HG03520 (cell line): ENCODE measurements around the gene TBC1D22A.

Source experiments
- ATAC-seq: cut with Tn5 transposase; IDR thresholded peaks from one replicate; pipeline ENCODE4 v1.9.1; 2021; ENCODE audit warnings: mild to moderate bottlenecking, moderate library complexity; ENCODE audit not compliant: unreplicated experiment

TBC1D22A gene

DNA sequence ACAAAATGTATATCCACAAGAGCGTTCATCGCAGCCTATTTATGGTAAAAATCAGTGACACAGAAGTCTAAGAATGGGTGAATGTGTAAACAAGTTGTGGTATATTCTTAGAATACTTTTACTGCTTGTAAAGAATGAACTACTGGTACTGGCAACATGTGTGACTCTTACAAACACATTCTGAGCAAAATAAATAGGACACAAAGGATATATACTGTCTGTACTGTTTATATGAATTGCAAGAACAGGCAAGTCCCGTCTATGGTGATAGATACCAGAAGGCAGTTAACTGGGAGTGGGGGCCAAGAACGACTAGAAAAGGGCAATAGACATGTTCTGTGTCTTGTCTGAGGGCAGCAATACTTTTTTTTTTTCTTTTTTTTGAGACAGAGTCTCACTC lies 112.6 kb downstream of the TBC1D22A start:
- ATAC-seq = no peak

DNA sequence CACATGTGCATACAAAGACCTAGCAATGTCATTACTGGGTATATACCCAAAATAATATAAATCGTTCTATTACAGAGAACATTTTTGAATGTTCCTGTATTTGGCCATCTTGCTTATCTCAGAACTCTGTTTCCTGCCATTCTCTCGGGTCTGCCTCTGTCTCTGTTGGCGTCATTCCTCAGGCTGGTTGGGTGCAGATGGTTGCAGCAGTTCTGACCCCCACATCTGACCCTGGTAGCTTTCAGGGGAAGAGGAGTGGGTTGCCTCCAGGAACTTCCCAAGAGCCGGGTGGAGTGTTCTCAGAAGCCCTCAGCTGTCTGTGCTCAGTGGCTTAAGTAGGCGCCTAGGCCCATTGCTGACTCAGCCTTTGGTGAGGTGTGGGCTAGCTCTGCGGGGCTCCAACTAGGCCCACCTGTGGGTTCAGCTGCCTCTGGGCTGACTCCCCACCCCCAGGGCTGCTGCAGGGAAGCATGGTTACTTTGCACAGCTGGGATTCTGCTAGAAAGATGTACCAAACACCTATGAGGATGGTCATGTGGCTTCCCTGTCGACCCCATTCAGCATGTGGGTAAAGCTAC lies 114.0 kb downstream of the TBC1D22A start:
- ATAC-seq = no peak

DNA sequence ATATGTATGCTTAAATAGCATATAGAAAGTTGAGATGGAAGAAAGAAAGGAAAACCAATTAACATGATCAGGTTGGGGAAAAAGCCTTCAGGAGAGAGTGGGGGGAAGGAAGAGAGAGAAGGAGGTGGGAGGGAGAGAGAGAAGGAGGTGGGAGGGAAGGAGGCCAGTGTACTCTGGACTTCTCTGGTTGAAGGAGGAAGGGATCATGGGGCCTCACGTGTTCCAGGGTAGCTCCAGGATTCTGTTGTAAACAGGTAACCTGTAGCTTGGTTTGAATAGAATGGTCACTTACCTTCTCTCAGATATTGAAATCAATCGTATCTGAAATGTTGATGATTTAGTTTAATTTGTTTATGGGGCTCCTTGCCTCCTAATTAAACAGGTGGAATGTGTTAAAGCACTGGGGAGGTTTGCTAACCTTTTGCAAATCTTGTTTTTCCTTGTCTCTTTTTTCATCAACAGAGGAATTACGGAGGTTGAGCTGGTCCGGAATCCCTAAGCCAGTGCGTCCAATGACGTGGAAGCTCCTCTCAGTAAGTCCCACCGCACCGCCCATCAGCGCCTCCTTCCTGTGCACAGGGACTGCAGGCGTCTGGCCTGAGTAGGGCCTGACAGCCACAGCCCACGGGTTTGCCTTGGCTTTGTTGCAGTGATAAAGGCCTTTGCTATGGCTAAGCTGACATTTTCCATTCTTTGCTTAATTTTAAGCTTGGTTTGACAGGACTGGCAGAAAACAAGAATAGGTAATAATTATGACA lies 115.9 kb downstream of the TBC1D22A start:
- ATAC-seq = no peak

DNA sequence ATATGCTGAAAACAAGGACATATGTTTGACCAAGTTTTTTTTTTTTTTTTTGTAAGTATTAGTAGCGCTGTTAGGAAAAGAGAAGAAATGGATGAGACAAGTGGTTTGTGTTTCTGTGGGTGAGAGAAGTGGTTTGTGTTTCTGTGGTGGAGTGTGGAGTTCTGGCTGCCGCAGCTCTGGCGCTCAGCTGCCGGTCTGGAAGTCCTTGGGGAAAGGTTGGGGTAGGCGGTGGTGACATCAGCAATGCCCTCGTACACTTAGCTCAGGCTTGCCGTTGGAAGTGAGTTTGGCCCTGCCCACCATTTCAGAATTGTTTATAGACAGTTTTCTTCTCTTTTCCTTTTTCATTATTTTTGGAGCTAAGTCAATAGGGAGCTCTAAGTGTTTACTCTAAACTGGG lies 116.6 kb downstream of the TBC1D22A start:
- ATAC-seq = no peak

DNA sequence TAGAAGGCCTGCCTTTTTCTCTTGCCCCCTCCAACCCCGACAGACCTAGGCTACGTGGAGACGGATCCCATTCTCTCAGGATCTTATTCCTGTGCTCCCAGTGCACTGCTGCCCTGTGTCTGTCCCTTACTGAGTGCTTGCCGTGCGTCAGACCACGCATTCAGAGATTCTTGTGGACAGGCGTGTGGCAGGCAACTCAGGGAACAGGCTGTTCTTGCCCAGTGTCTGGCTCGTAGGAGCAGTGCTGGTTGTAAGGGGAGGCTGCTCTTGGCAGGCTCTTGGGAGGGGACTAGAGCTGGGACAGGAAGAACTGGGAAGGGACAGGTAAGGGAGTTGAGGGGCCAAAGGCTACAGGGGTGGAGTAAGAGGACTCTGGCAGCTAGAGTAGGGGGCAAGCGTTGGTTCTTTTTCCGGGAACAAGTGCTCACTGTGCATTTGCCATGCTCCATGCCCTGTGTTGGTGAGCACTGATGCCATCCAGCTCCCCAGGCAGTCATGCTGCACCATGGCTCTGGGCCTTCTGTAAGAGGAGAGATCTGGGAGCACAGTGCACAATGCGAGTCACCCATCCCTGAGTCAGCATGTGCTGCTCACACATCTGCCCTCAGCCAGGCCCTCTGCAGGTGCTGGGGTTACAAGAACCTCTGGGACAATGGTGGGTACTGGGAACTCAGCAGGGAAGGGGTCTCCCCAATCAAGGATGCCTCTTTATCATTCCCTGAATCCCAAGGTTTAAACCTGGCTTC lies 119.1 kb downstream of the TBC1D22A start:
- no peak for ATAC-seq

DNA sequence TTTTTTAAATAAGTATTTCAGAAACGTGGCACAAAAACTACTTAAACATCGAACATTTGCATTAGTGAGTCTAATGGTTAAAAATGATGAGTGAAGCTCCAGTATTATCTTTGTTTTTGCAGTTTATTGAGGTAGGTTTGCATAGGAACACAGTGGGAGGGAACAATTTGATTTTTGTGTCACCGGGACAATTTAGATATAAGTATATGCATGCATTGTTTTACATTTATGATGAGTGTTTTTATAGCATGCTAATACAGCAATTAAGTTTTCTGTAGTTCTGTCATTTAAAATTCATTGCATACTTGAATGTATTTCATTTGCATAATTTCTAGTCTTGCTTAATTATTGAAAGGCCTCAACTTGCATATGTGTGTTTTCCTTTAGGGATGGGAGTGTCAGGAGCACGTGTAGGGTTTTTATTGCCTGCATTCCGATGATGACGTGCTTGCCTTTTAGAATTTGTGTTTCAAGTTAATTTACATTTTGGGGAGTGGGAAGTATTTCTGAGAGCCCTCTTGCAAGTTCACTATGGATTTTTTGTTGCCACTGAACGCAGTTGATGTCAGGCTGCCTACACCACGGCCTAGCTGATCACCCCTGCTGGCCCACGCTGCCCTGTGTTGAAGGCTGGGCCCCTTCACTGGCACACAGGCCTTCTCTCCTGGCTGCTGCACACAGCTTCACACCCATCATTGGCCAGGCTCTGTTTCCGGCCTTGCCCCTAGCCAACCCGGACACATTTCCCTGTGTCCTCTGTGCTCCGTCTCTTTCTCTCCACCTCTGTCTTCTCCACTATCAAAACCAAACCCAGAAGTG lies 120.9 kb downstream of the TBC1D22A start:
- no peak for ATAC-seq

DNA sequence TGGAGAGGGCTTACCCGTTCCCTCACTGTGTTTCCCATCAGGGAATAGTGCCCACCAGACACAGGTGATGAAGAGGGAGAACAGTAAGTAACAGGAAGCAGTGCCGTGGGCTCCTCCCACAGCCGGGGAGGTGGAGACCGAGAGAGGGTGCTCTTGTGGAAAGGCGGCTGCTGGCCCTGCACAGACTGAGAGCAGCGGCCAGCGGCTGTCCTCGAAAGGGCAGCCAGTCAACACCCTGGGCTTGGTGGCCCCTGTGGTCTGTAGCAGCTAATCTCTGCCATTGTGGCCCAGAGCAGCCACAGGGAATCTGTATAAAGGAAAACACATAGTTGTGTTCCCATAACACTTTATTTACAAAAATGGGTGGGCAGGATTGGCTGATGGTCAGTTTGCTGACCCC lies 121.9 kb downstream of the TBC1D22A start:
- ATAC-seq = no peak

DNA sequence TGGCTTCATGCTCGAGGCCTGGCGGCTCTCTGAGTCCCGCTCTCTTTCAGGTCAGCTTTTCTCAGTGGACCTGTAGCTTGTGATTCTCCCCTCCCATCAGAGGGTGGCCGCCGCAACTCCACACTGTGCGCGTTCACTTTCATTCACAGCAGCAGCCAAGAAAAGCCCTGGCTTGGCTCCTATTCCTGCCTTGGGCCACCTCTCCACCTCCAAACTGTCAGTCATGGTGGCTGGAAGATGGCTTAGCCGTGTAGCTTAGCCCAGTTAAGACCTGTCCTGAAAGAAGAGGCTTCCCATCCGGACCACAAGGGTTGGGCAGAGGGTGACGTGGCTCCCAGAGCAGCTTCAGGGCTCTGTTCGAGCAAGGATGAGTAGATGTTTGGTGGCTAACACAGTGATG lies 125.5 kb downstream of the TBC1D22A start:
- ATAC-seq = no peak

DNA sequence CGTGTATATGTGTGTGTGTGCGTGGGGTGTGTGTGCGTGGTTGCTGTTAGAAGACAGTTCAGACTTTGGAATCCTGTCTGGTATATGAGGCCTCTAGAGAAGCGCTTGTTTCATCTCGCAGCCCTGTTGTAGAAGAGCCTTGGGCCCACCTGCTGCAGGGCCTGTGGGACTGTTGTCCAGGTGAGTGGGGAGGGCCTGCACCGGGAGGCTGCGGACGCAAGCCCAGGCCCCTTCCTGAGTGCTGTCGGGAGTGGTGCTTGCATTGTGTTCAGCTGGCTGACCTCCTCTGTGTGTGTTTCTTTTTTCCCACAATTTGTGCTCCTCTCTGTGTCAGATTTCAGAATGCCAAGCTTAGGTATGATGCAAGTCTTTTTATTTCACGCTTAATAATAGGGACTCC lies 128.4 kb downstream of the TBC1D22A start:
- ATAC-seq = no peak

DNA sequence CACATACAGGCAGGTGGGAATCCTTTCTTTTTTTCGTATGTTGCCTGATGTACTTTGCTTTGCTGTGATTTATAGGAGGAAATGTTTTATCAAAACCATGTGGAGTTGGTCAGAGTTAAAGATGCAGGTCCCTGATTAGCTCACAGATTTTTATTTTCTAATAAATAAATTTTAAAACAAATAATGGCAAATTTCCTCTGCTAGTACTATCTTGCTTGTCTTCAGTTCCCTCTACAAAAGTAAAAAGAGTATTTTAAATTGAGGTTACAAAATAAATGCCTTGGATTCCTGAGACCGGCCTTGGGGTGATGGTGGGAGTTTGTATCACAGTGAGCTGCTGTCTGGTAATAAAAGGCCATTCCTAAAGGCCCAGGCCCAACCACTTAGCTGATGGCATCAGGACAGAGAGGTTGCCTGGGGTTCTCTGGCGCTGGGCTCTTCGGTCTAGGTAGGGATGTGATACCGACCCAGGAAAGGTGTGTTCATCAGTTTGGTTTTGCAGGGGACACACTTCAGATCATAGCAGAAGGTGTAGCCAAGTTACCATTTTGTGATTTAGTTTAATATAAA lies 129.0 kb downstream of the TBC1D22A start:
- ATAC-seq = no peak

DNA sequence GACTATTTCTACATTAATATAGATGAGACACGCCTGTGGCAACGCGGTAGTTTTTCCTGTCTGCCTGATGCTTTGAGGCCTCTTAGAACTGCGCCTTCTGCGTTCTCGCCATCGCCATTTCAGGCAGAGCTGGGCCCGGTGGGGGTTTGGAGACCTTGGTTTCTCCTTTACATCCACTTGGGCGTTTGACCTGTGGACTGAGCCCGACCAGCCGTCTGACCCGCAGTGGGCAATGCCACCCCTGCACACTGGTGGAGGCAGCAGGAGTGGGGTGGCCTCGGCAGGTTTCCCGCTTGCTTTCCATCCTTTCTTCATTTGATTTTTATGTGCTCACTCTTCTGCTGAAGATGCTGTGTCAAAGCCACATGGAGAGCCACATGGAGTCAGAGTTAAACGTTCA lies 130.4 kb downstream of the TBC1D22A start:
- ATAC-seq = no peak

DNA sequence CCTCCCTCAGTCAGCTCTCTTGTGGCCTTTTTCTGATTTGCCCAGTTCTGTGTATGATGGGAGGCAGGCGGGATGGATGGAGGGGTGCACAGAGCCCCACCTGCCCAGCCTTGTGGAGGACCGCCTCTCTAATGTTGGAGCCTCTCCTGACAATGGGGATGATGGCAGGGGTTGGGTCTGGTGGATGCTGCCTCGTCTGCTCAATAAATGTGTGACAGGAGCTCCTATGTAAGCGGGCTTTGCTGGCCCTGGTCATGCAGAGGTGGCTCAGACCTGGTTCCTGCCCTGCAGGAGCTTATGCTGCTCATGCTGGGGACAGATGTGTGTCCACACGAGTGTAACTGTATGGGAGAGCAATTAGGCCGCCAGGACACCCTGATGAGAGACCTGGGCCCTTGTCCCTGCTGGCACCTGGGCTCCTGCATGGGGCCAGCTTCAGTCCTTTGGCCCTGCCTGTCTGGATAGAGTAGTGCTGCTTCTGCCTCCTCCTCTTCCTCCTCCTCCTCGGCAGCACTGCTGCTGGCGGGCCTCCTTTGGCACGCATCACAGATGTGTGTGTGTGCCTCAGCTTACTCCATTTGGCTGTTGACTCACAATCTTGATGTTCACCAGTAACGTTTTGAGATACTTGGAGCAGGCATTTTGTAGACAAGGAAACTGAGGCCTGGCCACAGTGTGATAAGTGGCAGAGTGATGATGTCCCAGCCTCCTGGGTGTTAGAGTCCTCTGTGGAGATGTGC lies 131.0 kb downstream of the TBC1D22A start:
- no peak for ATAC-seq

DNA sequence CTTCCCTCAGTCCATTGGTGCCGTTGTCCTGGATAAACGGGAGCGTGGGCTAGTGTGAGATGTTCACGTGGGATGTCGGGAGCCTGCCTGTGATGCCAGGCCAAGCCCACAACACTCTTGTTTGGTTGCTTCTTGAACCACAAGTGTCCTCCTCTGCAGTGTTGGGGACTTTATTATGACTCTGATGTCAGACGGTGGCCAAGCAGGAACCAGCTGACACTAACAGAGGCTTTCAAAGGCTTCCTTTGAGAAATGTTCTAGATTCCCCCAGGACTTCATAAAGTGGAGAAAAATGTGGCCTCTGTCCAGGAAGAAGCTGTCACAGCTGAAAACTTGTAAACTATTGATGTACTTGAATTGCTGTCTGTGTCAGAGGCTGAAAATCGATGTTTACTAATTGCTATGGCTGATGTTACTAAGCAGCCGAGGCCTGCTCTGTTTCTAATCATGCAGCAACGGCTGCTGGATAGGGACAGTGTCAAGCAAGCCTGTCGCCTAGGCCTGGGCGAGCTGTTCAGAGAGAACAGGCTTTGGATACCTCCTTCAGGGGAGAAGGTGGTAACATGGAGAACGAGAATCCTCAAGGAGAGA lies 131.7 kb downstream of the TBC1D22A start:
- no peak for ATAC-seq

DNA sequence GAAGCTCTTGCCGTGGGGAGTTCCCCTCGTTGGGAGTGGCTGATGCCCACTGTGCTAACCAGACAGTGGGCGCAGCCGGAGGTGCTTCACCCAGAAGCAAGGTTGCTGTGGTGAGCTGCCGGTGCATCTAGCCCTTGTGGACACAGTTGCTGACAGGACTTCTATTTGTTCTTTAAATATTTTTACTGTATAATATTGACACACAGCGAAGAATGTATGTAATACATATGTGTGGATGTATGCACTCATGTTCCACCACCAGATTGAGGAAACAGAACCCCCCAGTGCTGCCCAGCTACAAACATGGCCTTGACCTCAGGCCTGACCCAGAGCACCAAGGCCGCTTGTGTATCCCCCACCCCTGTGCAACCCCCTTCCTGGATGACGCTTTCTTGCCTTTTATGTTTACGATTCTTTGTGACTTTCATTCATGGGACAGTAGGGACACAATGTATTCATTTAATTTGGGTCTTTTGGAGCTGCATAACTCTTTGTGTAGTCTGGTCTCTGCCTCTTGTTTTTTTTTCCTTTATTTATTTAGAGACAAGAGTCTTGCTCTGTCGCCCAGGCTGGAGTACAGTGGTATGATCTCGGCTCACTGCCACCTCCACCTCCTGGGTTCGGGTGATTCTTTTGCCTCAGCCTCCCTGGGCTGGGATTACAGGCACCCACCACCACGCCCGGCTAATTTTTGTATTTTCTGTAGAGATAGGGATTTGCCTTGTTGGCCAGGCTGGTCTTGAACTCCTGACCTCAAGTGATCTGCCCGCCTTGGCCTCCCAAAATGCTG lies 132.6 kb downstream of the TBC1D22A start:
- no peak for ATAC-seq

DNA sequence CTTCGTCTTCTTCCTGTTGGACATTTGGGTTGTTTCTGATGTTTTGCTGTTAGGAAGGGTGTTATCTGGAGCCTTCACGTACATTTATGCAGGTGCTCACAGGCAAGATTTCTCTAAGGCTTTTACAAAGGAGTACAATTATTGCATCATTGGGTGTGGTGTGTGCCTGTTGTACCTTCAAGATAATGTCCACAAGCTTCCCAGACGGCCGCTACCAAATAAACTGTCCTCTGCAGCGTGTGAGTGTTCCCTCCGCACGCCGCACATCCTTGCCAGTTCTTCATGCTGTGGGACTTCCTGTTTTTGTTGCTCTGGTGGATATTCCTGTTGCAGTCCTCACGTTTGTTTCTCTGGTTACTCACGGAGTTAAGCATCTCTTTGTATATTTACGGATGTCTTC lies 133.3 kb downstream of the TBC1D22A start:
- ATAC-seq = no peak

DNA sequence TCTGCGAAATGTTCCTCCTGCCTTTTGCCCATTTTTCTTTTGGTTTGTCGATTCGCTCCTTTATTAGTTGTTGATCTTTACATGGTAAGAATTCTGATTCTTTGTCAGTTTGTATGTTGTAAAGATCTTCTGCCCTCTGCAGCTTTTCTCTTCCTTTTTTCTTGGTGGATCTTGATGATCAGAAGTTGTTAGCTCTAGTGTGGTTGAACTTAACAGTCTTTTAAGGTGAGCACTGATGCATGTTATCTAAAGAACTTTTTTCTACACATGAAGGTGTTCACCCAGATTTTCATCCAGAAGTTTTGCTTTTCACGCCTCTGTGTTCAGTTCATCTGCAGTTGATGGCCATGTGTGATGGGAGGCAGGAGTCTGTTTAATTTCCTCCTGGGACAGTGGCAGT lies 133.7 kb downstream of the TBC1D22A start:
- no peak for ATAC-seq

DNA sequence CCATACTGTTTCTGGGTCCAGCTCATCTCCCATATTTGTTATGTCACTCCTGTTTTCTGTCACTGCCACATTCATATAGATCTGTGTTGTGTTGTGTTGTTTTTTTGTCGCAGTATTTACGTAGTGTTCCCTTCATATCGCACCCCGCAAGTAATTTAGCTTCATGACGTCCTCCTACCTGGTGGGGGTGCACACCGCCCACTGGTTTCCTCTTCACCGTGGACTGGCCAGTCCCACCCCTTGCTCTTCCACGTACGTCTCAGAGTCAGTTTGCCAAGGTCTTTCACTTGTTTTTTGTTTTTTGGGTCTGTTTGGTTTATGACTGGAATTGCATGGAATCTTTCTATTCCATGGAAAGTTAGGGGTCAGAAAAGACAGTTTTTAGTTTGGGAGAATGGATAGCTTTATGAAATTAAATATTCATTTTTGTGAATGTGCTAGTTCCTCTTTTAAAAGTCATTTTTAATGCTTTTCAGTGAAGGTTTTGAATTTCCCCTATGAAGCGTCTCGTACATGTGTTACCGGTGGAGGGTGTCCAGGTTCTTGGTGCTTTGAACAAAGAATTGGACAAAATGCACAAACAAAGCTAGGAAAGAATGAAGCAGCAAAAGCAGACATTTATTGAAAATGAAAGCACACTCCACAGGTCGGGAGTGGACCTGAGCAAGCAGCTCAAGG lies 134.3 kb downstream of the TBC1D22A start:
- no peak for ATAC-seq

DNA sequence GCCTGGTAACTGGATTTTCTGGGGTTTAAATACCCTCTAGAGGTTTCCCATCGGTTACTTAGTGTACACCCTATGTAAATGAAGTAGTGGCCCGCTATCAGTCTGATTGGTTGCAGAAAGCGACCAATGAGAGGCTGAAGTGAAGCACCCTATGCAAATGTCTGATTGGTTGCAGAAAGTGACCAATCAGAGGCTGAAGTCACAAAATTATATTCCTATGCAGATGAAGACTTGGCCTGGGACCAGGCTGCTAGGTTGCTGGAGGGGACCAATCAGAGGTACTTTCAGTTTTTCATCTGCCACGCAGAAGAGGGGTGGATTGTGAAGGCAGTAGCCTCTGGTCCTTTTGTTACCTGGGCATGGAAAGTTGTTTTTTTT lies 134.8 kb downstream of the TBC1D22A start:
- ATAC-seq = no peak

DNA sequence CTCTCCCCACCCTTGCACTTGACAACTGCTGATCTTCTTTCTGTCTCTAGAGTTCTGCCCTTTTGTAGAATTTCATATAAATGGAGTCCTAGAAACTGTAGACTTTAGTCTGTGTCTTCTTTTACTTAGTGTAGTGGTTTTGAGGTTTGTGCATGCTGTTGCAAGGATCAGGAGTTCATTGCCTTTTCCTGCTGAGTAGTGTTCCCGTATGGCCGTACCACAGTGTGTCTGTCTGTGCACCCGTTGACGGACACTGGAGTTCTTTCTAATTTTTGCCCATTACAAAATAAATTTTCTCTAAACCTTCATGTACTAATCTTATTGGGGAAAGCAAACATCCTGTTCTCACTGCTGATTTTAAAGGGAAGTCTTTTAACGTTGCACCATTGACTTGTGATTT lies 138.1 kb downstream of the TBC1D22A start:
- no peak for ATAC-seq
